A549 treated with Hydrocortisone at 1 μM for 4 hours (cell line): ENCODE results near the gene LDLRAD2. TPM values are rescaled to one million over a fixed set of nuclear protein-coding genes. Genes with fewer than 3 reads are reported as not detected.

Experiments used
- total RNA-seq: library from RNA; stranded (reverse); fragments of 200-300 nt; extraction: Qiagen RNA extraction; gene quantifications from 5 replicates; pipeline ENCODE4 v1.2.3, GENCODE V29; 2022

The LDLRAD2 gene
- 0.02 to 0.18 TPM (median 0.09 TPM) in 5 replicates for total RNA-seq

GRCh38 chr1:21811875-21812305, at the start of gene LDLRAD2:
Gene LDLRAD2, plus strand, starts transcription at chr1:21812265. Its CDS starts 187 bp downstream, at chr1:21812452.

GRCh38 chr1:21782868-21783678, 29.0 kb upstream of the LDLRAD2 start, which contains the start of gene USP48:
Gene USP48, minus strand, starts transcription at chr1:21783149. Its CDS starts 192 bp downstream, at chr1:21782957.

Other genes starting within 250 kb of the LDLRAD2 start
- 9.1 to 11.0 TPM (median 10.2 TPM) in 5 replicates for gene RAP1GAP, start 142.9 kb upstream of the LDLRAD2 start, total RNA-seq
- gene USP48, start 29.1 kb upstream of the LDLRAD2 start, total RNA-seq: 13.9 to 20.6 TPM (median 16.5 TPM) in 5 replicates
- gene HSPG2, start 125.0 kb downstream of the LDLRAD2 start, total RNA-seq: 65.1 to 81.4 TPM (median 77.4 TPM) in 5 replicates
- gene CELA3B, start 164.8 kb downstream of the LDLRAD2 start, total RNA-seq: not detected in 5 replicates
- not detected in 5 replicates for gene CELA3A, start 189.4 kb downstream of the LDLRAD2 start, total RNA-seq
- 150 to 217 TPM (median 161 TPM) in 5 replicates for gene CDC42, start 240.4 kb downstream of the LDLRAD2 start, total RNA-seq